ENCODE measurements around the gene HOXB2.

HOXB2 gene

GRCh38 chr17:48532261-48532660, 12.6 kb downstream of the HOXB2 start:
- H3K36me3 Mint-ChIP-seq (ENCODE audit: low read depth) = no peaks in the 10 kb centered on the region
- peaks cover 25% of the 10 kb centered on the region for H3K27me3 Mint-ChIP-seq (ENCODE audit: low read depth)
- H3K4me3 Mint-ChIP-seq = no peak overlapping the region

GRCh38 chr17:48530887-48531272, 14.0 kb downstream of the HOXB2 start, which contains the start of gene HOXB1:
Gene HOXB1, minus strand, starts transcription at chr17:48531011. Its CDS starts 107 bp downstream, at chr17:48530904.
- H3K9me3 Mint-ChIP-seq = no peaks in the 10 kb centered on the region
- peaks cover 8% of the 10 kb centered on the region for H3K4me1 Mint-ChIP-seq (ENCODE audit: low read depth)
- no peak within 1 kb of the TSS for H3K27ac Mint-ChIP-seq
- peaks cover 30% of the 10 kb centered on the region for H3K27me3 Mint-ChIP-seq (ENCODE audit: low read depth)
- peaks cover 6% of the 10 kb centered on the region for H3K36me3 Mint-ChIP-seq (ENCODE audit: low read depth)
- no peak within 1 kb of the TSS for H3K4me3 Mint-ChIP-seq

More at GRCh38 chr17:48532261-48532660, 12.6 kb downstream of the HOXB2 start:
- Mint-ChIP-seq H3K4me1 (ENCODE audit: low read depth) (peaks cover 6% of the 10 kb centered on the region), H3K9me3 (no peaks in the 10 kb centered on the region), H3K27ac (no peak overlapping the region)

GRCh38 chr17:48530208-48530886, 14.6 kb downstream of the HOXB2 start:
- H3K27me3 Mint-ChIP-seq (ENCODE audit: low read depth) = peaks cover 35% of the 10 kb centered on the region
- H3K9me3 Mint-ChIP-seq = no peaks in the 10 kb centered on the region
- peaks cover 8% of the 10 kb centered on the region for H3K36me3 Mint-ChIP-seq (ENCODE audit: low read depth)
- no peak overlapping the region for H3K4me3 Mint-ChIP-seq
- peaks cover 9% of the 10 kb centered on the region for H3K4me1 Mint-ChIP-seq (ENCODE audit: low read depth)
- no peak overlapping the region for H3K27ac Mint-ChIP-seq

- Mint-ChIP-seq H3K4me3 (no peak overlapping the region), H3K27me3 (ENCODE audit: low read depth) (peaks cover 42% of the 10 kb centered on the region), H3K9me3 (no peaks in the 10 kb centered on the region), H3K27ac (no peak overlapping the region), H3K4me1 (ENCODE audit: low read depth) (peaks cover 9% of the 10 kb centered on the region), H3K36me3 (ENCODE audit: low read depth) (peaks cover 8% of the 10 kb centered on the region)
Measured at GRCh38 chr17:48529683-48530009, 15.3 kb downstream of the HOXB2 start.

- Mint-ChIP-seq H3K27ac (no peak overlapping the region), H3K9me3 (no peaks in the 10 kb centered on the region), H3K27me3 (ENCODE audit: low read depth) (peaks cover 48% of the 10 kb centered on the region), H3K4me1 (ENCODE audit: low read depth) (peaks cover 9% of the 10 kb centered on the region), H3K36me3 (ENCODE audit: low read depth) (peaks cover 8% of the 10 kb centered on the region), H3K4me3 (no peak overlapping the region)
Measured at GRCh38 chr17:48528936-48529682, 15.8 kb downstream of the HOXB2 start.

- H3K27ac Mint-ChIP-seq = no peak overlapping the region
- H3K36me3 Mint-ChIP-seq (ENCODE audit: low read depth) = peaks cover 8% of the 10 kb centered on the region
- peaks cover 9% of the 10 kb centered on the region for H3K4me1 Mint-ChIP-seq (ENCODE audit: low read depth)
- no peaks in the 10 kb centered on the region for H3K9me3 Mint-ChIP-seq
- H3K27me3 Mint-ChIP-seq (ENCODE audit: low read depth) = peaks cover 55% of the 10 kb centered on the region
- no peak overlapping the region for H3K4me3 Mint-ChIP-seq
Measured at GRCh38 chr17:48528153-48528935, 16.6 kb downstream of the HOXB2 start.

- H3K4me3 Mint-ChIP-seq = no peak overlapping the region
- peaks cover 9% of the 10 kb centered on the region for H3K4me1 Mint-ChIP-seq (ENCODE audit: low read depth)
- peaks cover 60% of the 10 kb centered on the region for H3K27me3 Mint-ChIP-seq (ENCODE audit: low read depth)
- H3K27ac Mint-ChIP-seq = no peak overlapping the region
- H3K36me3 Mint-ChIP-seq (ENCODE audit: low read depth) = peaks cover 8% of the 10 kb centered on the region
- H3K9me3 Mint-ChIP-seq = no peaks in the 10 kb centered on the region
Measured at GRCh38 chr17:48527547-48527932, 17.4 kb downstream of the HOXB2 start.

- peaks cover 10% of the 10 kb centered on the region for H3K4me1 Mint-ChIP-seq (ENCODE audit: low read depth)
- H3K9me3 Mint-ChIP-seq = no peaks in the 10 kb centered on the region
- H3K27me3 Mint-ChIP-seq (ENCODE audit: low read depth) = peaks cover 63% of the 10 kb centered on the region
- no peak overlapping the region for H3K4me3 Mint-ChIP-seq
- peaks cover 10% of the 10 kb centered on the region for H3K36me3 Mint-ChIP-seq (ENCODE audit: low read depth)
- no peak overlapping the region for H3K27ac Mint-ChIP-seq
Measured at GRCh38 chr17:48526608-48527546, 18.0 kb downstream of the HOXB2 start.

GRCh38 chr17:48523010-48523409, 21.9 kb downstream of the HOXB2 start:
- peaks cover 12% of the 10 kb centered on the region for H3K36me3 Mint-ChIP-seq (ENCODE audit: low read depth)
- peaks cover 11% of the 10 kb centered on the region for H3K4me1 Mint-ChIP-seq (ENCODE audit: low read depth)
- no peak overlapping the region for H3K4me3 Mint-ChIP-seq
- no peak overlapping the region for H3K27ac Mint-ChIP-seq
- H3K27me3 Mint-ChIP-seq (ENCODE audit: low read depth) = peaks cover 64% of the 10 kb centered on the region
- H3K9me3 Mint-ChIP-seq = no peaks in the 10 kb centered on the region

GRCh38 chr17:48522031-48522653, 22.8 kb downstream of the HOXB2 start:
- peaks cover 12% of the 10 kb centered on the region for H3K36me3 Mint-ChIP-seq (ENCODE audit: low read depth)
- peaks cover 14% of the 10 kb centered on the region for H3K4me1 Mint-ChIP-seq (ENCODE audit: low read depth)
- no peak overlapping the region for H3K27ac Mint-ChIP-seq
- no peak overlapping the region for H3K4me3 Mint-ChIP-seq
- no peaks in the 10 kb centered on the region for H3K9me3 Mint-ChIP-seq
- peaks cover 68% of the 10 kb centered on the region for H3K27me3 Mint-ChIP-seq (ENCODE audit: low read depth)

- H3K27me3 Mint-ChIP-seq (ENCODE audit: low read depth) = peaks cover 69% of the 10 kb centered on the region
- no peaks in the 10 kb centered on the region for H3K9me3 Mint-ChIP-seq
Measured at GRCh38 chr17:48520631-48521079, 24.3 kb downstream of the HOXB2 start.

GRCh38 chr17:48519427-48519826, 25.5 kb downstream of the HOXB2 start:
- H3K27me3 Mint-ChIP-seq (ENCODE audit: low read depth) = peaks cover 69% of the 10 kb centered on the region
- peaks cover 10% of the 10 kb centered on the region for H3K36me3 Mint-ChIP-seq (ENCODE audit: low read depth)
- H3K4me1 Mint-ChIP-seq (ENCODE audit: low read depth) = peaks cover 24% of the 10 kb centered on the region
- peak overlapping the region; percentile 50 for H3K27ac Mint-ChIP-seq
- no peaks in the 10 kb centered on the region for H3K9me3 Mint-ChIP-seq
- no peak overlapping the region for H3K4me3 Mint-ChIP-seq

More at GRCh38 chr17:48520631-48521079, 24.3 kb downstream of the HOXB2 start:
- H3K27ac Mint-ChIP-seq = no peak overlapping the region
- H3K36me3 Mint-ChIP-seq (ENCODE audit: low read depth) = peaks cover 4% of the 10 kb centered on the region
- peaks cover 14% of the 10 kb centered on the region for H3K4me1 Mint-ChIP-seq (ENCODE audit: low read depth)
- no peak overlapping the region for H3K4me3 Mint-ChIP-seq

GRCh38 chr17:48517478-48517877, 27.4 kb downstream of the HOXB2 start:
- H3K9me3 Mint-ChIP-seq = no peaks in the 10 kb centered on the region
- H3K27me3 Mint-ChIP-seq (ENCODE audit: low read depth) = peaks cover 51% of the 10 kb centered on the region
- H3K36me3 Mint-ChIP-seq (ENCODE audit: low read depth) = peaks cover 15% of the 10 kb centered on the region
- no peak overlapping the region for H3K4me3 Mint-ChIP-seq
- peaks cover 43% of the 10 kb centered on the region for H3K4me1 Mint-ChIP-seq (ENCODE audit: low read depth)
- no peak overlapping the region for H3K27ac Mint-ChIP-seq
